OCI-LY1 (cell line): Measurements from ENCODE around the gene STX18.

Experiments
- H2AFZ ChIP-seq: fragments of 200-600 bp; sonication (generic), shearing (Covaris generic); 2 replicates; pipeline ENCODE4 v1.6.0; 2014; ENCODE audit warnings: antibody characterized with exemption, mild to moderate bottlenecking, low read length
- H3F3A ChIP-seq: fragments of 200-600 bp; sonication (generic), shearing (Covaris generic); 2 replicates; pipeline ENCODE4 v1.6.0; 2014; ENCODE audit warnings: mild to moderate bottlenecking, antibody characterized with exemption, low read length, moderate library complexity; ENCODE audit not compliant: insufficient read depth
- H3K27ac ChIP-seq: fragments of 200-600 bp; sonication (generic); 2 replicates; pipeline ENCODE4 v1.5.1; 2014; ENCODE audit warnings: low read length, mixed run types, mild to moderate bottlenecking, low read depth; ENCODE audit not compliant: poor library complexity, severe bottlenecking
- H3K27me3 ChIP-seq: fragments of 200-600 bp; sonication (generic); 2 replicates; pipeline ENCODE4 v1.6.0; 2014; ENCODE audit warnings: antibody characterized with exemption, mild to moderate bottlenecking, low read length, moderate library complexity; ENCODE audit not compliant: insufficient read depth
- H3K36me3 ChIP-seq: fragments of 200-600 bp; sonication (generic); 2 replicates; pipeline ENCODE4 v1.6.1; 2014; ENCODE audit warnings: mild to moderate bottlenecking, antibody characterized with exemption, low read length, moderate library complexity, mixed read lengths; ENCODE audit not compliant: insufficient read depth
- H3K4me1 ChIP-seq: fragments of 200-600 bp; sonication (generic); 2 replicates; pipeline ENCODE4 v1.5.1; 2014; ENCODE audit warnings: mild to moderate bottlenecking, low read length, moderate library complexity; ENCODE audit not compliant: insufficient read depth, severe bottlenecking
- H3K4me2 ChIP-seq: fragments of 200-600 bp; sonication (generic), shearing (Covaris generic); 2 replicates; pipeline ENCODE4 v1.6.1; 2014; ENCODE audit warnings: low read length
- H3K4me3 ChIP-seq: fragments of 200-600 bp; sonication (generic); 2 replicates; pipeline ENCODE4 v1.5.1; 2014; ENCODE audit warnings: low read length, low read depth, mild to moderate bottlenecking, mixed read lengths; ENCODE audit not compliant: poor library complexity, severe bottlenecking
- H3K79me2 ChIP-seq: fragments of 200-600 bp; shearing (Covaris generic); 2 replicates; pipeline ENCODE4 v1.6.1; 2016; ENCODE audit warnings: mixed run types, low read length, mixed read lengths; ENCODE audit not compliant: insufficient read depth
- H3K9ac ChIP-seq: fragments of 200-600 bp; sonication (generic), shearing (Covaris generic); 2 replicates; pipeline ENCODE4 v1.6.1; 2014; ENCODE audit warnings: mild to moderate bottlenecking, low read length, mixed read lengths
- H3K9me2 ChIP-seq: fragments of 200-600 bp; sonication (generic), shearing (Covaris generic); 2 replicates; pipeline ENCODE4 v1.6.1; 2014; ENCODE audit warnings: low read depth, mild to moderate bottlenecking, low read length, mixed read lengths
- H3K9me3 ChIP-seq: fragments of 200-600 bp; shearing (Covaris generic); 2 replicates; pipeline ENCODE4 v1.6.1; 2014; ENCODE audit warnings: low read length, mixed read lengths
- H4K20me1 ChIP-seq: fragments of 200-600 bp; sonication (generic), shearing (Covaris generic); 2 replicates; pipeline ENCODE4 v1.6.0; 2016; ENCODE audit warnings: mild to moderate bottlenecking, low read length; ENCODE audit not compliant: insufficient read depth
- EZH2 ChIP-seq: fragments of 200-600 bp; sonication (generic), shearing (Covaris generic); IDR thresholded peaks from 2 replicates; pipeline ENCODE4 v1.8.0; 2017; ENCODE audit warnings: borderline replicate concordance, mixed run types, mild to moderate bottlenecking, antibody characterized with exemption, low read length, moderate library complexity, mixed read lengths
- TF ChIP-seq, protein P1 (sequence below): fragments of 200-600 bp; sonication (generic), shearing (Covaris generic); IDR thresholded peaks from 2 replicates; pipeline ENCODE4 v1.5.1; 2017; ENCODE audit warnings: mild to moderate bottlenecking, antibody characterized with exemption, low read length, moderate library complexity, mixed read lengths

STX18 gene

GRCh38 chr4:4398430-4398829 is 143.4 kb downstream of the STX18 start:
- no peak overlapping the region for H3K9ac ChIP-seq
- no peaks in the 10 kb centered on the region for H3K9me3 ChIP-seq

GRCh38 chr4:4397441-4397819 is 144.4 kb downstream of the STX18 start:
- Histone ChIP-seq H3K4me3 (no peak overlapping the region), H3K9ac (no peak overlapping the region), H3K4me1 (peaks cover 34% of the 10 kb centered on the region), H3K9me2 (no peaks in the 10 kb centered on the region), H4K20me1 (no peaks in the 10 kb centered on the region), H3K9me3 (no peaks in the 10 kb centered on the region), H2AFZ (no peak overlapping the region), H3K27ac (no peak overlapping the region), H3K79me2 (0 out of 2 replicates have a peak, but pooled peaks cover 7% of the 10 kb centered on the region), H3K4me2 (no peak overlapping the region), H3K36me3 (peaks cover 84% of the 10 kb centered on the region), H3K27me3 (no peaks in the 10 kb centered on the region), H3F3A (no peaks in the 10 kb centered on the region)
- no peak for TF ChIP-seq EZH2
- TF ChIP-seq, protein P1, sequence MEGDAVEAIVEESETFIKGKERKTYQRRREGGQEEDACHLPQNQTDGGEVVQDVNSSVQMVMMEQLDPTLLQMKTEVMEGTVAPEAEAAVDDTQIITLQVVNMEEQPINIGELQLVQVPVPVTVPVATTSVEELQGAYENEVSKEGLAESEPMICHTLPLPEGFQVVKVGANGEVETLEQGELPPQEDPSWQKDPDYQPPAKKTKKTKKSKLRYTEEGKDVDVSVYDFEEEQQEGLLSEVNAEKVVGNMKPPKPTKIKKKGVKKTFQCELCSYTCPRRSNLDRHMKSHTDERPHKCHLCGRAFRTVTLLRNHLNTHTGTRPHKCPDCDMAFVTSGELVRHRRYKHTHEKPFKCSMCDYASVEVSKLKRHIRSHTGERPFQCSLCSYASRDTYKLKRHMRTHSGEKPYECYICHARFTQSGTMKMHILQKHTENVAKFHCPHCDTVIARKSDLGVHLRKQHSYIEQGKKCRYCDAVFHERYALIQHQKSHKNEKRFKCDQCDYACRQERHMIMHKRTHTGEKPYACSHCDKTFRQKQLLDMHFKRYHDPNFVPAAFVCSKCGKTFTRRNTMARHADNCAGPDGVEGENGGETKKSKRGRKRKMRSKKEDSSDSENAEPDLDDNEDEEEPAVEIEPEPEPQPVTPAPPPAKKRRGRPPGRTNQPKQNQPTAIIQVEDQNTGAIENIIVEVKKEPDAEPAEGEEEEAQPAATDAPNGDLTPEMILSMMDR: no peak

More at GRCh38 chr4:4398430-4398829, 143.4 kb downstream of the STX18 start:
- Histone ChIP-seq H3K27ac (no peak overlapping the region), H3K4me3 (no peak overlapping the region), H4K20me1 (no peaks in the 10 kb centered on the region), H3K79me2 (0 out of 2 replicates have a peak, but pooled peaks cover 7% of the 10 kb centered on the region), H3K27me3 (no peaks in the 10 kb centered on the region), H3F3A (no peaks in the 10 kb centered on the region), H3K4me1 (peaks cover 34% of the 10 kb centered on the region), H3K36me3 (peaks cover 80% of the 10 kb centered on the region), H2AFZ (no peak overlapping the region), H3K9me2 (no peaks in the 10 kb centered on the region), H3K4me2 (no peak overlapping the region)
- TF ChIP-seq, protein P1: no peak
- no peak for TF ChIP-seq EZH2

GRCh38 chr4:4396628-4397440 is 145.0 kb downstream of the STX18 start:
- Histone ChIP-seq H3K4me2 (peak overlapping the region; percentile 78), H3K9me3 (no peaks in the 10 kb centered on the region), H3K4me3 (peak overlapping the region; percentile 61), H3K4me1 (peaks cover 34% of the 10 kb centered on the region), H3K27ac (peak overlapping the region; percentile 84), H2AFZ (no peak overlapping the region), H3K79me2 (0 out of 2 replicates have a peak, but pooled peaks cover 7% of the 10 kb centered on the region), H3K9me2 (no peaks in the 10 kb centered on the region), H3K27me3 (no peaks in the 10 kb centered on the region), H3K36me3 (peaks cover 90% of the 10 kb centered on the region), H3K9ac (peak overlapping the region; percentile 74), H4K20me1 (no peaks in the 10 kb centered on the region), H3F3A (no peaks in the 10 kb centered on the region)
- TF ChIP-seq, protein P1: no peak
- no peak for TF ChIP-seq EZH2
